Measurements from ENCODE around the gene ANXA3.

ANXA3 gene

DNA sequence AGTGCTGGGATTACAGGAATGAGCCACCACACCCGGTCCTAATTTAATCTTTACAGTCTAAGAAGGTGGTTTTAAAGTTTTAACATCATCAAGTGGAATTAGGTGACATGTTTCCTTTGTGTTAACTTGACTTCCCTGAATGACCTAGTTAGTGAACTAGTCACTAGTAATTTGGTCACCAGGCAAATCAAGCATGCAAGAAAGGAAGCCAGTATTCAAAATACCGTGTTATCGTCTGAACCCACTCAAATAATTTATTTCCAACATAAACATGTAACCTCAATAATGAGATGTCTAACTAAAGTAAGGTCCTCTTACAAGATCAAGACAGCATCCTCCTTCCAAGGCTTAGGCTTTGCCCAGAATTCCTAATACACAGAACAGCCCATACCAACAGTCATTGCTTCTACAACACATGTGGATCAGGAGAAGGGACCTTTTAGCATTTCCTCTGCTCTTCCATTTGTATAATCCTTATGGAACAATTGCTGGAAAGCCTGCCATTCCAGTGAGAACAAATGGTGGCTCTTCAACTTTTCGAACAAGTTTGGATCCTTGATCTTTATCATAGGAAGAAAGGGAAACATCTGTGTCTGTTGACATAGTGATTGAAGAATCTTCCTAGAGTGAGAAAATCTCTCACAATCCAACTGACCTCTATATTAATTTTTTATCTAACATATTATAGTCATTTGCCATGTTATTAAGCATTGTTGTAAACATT is 97.2 kb downstream of the ANXA3 start:
- Mint-ChIP-seq H3K4me3 (no peak overlapping the region), H3K27me3 (ENCODE audit: low read depth) (no peaks in the 10 kb centered on the region), H3K27ac (no peak overlapping the region), H3K4me1 (peaks cover 24% of the 10 kb centered on the region), H3K36me3 (ENCODE audit: low read depth) (no peaks in the 10 kb centered on the region), H3K9me3 (no peaks in the 10 kb centered on the region)
- TF ChIP-seq, protein P1, sequence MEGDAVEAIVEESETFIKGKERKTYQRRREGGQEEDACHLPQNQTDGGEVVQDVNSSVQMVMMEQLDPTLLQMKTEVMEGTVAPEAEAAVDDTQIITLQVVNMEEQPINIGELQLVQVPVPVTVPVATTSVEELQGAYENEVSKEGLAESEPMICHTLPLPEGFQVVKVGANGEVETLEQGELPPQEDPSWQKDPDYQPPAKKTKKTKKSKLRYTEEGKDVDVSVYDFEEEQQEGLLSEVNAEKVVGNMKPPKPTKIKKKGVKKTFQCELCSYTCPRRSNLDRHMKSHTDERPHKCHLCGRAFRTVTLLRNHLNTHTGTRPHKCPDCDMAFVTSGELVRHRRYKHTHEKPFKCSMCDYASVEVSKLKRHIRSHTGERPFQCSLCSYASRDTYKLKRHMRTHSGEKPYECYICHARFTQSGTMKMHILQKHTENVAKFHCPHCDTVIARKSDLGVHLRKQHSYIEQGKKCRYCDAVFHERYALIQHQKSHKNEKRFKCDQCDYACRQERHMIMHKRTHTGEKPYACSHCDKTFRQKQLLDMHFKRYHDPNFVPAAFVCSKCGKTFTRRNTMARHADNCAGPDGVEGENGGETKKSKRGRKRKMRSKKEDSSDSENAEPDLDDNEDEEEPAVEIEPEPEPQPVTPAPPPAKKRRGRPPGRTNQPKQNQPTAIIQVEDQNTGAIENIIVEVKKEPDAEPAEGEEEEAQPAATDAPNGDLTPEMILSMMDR (IDR thresholded peaks at IDR 0.05; ENCODE audit: unreplicated experiment in 3 of 3): no peak

DNA sequence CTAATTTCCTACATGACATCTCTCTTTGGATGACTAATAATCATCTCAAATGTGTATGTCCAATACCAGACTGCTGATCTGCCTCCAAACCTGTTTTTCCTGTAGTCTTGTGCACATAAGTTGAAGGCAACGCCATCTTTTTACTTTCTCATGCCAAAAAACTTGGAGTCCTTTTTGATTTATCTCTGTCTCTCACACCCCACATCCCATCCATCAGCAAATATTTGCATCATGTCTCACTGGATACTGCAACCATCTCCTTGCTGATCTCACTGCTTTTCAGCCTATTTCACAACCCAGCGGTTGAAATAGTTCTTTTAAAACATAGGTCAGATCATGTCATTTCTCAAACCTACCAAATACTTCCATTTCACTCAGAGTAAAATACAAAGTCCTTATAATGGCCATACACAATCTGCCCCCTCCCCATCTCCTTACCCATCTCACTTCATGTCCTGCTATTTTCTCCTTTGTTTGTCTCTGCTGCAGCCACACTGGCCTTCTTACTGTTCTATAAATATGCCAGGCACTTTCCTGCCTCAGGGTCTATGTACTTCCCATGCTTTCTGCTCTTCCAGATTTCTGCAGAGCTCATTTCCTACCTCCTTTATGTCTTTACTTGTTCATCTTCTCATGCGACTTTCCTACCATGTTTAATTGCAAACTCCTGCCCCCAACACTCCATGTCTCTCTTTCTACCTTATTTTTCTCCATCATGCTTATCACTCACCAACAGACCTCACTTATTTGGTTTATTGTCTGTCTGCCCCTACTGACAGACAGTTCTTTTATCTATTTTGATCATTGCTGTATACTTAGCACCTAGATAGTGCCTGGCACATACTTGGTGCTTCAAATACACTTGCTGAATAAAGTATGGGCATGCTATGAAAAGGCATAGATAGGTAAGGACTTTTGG is 98.8 kb downstream of the ANXA3 start:
- Mint-ChIP-seq H3K9me3 (no peaks in the 10 kb centered on the region), H3K36me3 (ENCODE audit: low read depth) (no peaks in the 10 kb centered on the region), H3K27ac (peak overlapping the region in 2 of 3 experiments; percentile 2 to 9), H3K27me3 (ENCODE audit: low read depth) (no peaks in the 10 kb centered on the region), H3K4me3 (no peak overlapping the region), H3K4me1 (peaks cover 30% of the 10 kb centered on the region)
- TF ChIP-seq, protein P1 (IDR thresholded peaks at IDR 0.05; ENCODE audit: unreplicated experiment in 3 of 3): no peak

DNA sequence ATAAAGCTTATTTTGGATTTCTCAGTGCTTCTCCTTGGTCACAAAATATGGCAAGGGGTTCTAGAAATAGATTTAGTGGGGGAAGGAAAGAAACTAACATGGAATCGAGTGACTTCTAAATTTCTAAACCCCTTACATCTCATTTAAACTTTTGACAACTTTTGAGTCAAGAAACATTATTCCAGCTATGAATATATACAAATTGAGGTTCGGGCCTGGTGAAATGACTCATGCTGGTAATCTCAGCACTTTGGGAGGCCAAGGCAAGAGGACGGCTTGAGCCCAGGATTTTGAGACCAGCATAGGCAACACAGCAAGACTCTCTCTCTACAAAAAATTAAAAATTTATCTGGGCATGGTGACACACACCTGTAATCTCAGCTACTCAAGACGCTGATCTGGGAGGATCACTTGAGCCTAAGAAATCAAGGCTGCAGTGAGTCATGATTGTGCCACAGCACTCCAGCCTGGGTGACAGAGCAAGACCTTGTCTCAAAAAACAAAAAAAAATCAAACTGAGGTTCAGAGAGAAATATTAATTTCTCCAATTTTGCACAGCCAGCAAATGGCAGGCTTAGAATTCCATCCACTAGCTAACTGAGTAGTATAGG is 99.8 kb downstream of the ANXA3 start:
- TF ChIP-seq, protein P1 (IDR thresholded peaks at IDR 0.05; ENCODE audit: unreplicated experiment in 3 of 3): no peak
- H3K36me3 Mint-ChIP-seq (ENCODE audit: low read depth): no peaks in the 10 kb centered on the region
- no peaks in the 10 kb centered on the region for H3K9me3 Mint-ChIP-seq
- H3K27me3 Mint-ChIP-seq (ENCODE audit: low read depth): no peaks in the 10 kb centered on the region
- no peak overlapping the region for H3K4me3 Mint-ChIP-seq
- peaks cover 20% of the 10 kb centered on the region for H3K4me1 Mint-ChIP-seq
- H3K27ac Mint-ChIP-seq: no peak overlapping the region

DNA sequence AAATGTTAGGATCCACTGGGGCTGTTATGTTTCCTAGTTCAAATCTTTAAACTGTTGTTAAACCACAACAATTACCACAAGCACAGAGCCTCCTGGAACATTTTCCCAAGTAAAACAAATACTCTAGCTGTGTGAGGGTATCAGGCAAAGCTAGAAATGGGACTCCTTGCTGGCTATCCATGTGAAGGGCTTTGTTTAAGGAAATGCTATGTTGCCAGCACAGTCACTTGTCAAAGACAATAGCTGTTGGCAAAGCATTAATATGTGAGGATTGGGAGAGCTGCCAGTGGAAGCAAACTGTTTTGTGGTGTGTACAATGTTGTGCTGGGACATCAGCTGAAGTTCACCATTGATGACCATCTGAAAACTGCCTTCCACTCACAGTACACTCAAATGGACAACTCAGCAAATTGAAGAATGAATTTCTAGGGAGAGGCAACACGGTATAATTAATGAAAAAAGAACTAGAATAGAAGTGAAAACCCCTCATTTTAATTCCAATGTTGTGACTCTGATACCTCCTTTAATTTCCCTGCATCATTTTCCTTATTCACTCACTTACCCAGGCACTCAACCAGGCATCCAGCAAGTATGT is 100.8 kb downstream of the ANXA3 start:
- Mint-ChIP-seq H3K27me3 (ENCODE audit: low read depth) (no peaks in the 10 kb centered on the region), H3K36me3 (ENCODE audit: low read depth) (no peaks in the 10 kb centered on the region), H3K27ac (peak overlapping the region in 1 of 3 experiments; percentile 32), H3K4me3 (no peak overlapping the region), H3K9me3 (no peaks in the 10 kb centered on the region), H3K4me1 (peaks cover 23% of the 10 kb centered on the region)
- TF ChIP-seq, protein P1 (IDR thresholded peaks at IDR 0.05; ENCODE audit: unreplicated experiment in 3 of 3): no peak

DNA sequence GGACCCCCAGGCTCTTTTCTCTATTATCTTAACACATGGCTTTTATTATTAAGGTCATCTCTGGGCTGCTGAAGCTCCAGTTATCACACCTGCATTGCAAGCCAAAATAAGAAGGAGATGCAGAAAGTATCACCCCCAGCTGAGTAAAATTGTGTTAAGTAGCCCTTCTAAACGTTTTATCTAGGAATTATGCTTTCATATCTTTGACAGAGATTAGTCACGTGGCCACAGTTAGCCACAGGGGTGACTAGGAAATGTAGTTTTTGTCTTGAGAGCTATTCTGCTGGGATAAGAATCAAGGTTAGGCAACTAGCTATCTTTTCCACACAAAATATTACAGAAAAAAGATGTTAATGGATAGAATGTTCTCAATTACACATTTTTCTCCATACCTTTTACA is 102.1 kb downstream of the ANXA3 start:
- Mint-ChIP-seq H3K4me1 (peaks cover 25% of the 10 kb centered on the region), H3K9me3 (no peaks in the 10 kb centered on the region), H3K36me3 (ENCODE audit: low read depth) (no peaks in the 10 kb centered on the region), H3K4me3 (no peak overlapping the region), H3K27ac (no peak overlapping the region), H3K27me3 (ENCODE audit: low read depth) (no peaks in the 10 kb centered on the region)
- TF ChIP-seq, protein P1 (IDR thresholded peaks at IDR 0.05; ENCODE audit: unreplicated experiment in 3 of 3): no peak

All from nephron (organoid).